GM12878 (cell line): ENCODE results near the gene GM2A. TPM values are rescaled to one million over a fixed set of nuclear protein-coding genes. Genes with fewer than 3 reads are reported as not detected.
A peak's percentile ranks its signal among the peaks of the same experiment; 100 is the strongest.

ENCODE experiments used
- BCL3 ChIP-seq: IDR thresholded peaks from 2 replicates; pipeline ENCODE4 v1.6.1; 2011; ENCODE audit warnings: borderline replicate concordance, low read depth, mild to moderate bottlenecking, moderate library complexity, low read length; ENCODE audit not compliant: insufficient read depth, poor library complexity, severe bottlenecking
- E4F1 ChIP-seq: fragments of 450-650 bp; IDR thresholded peaks from 2 replicates; pipeline ENCODE4 v1.6.1; 2018; ENCODE audit warnings: borderline replicate concordance, mild to moderate bottlenecking; ENCODE audit not compliant: partially characterized antibody
- ESRRA ChIP-seq: IDR thresholded peaks from 2 replicates; pipeline ENCODE4 v1.6.1; 2012; ENCODE audit warnings: mild to moderate bottlenecking, low read length, improper control_type of control experiment
- NR2F1 ChIP-seq: fragments of 450-650 bp; conservative IDR thresholded peaks from 2 replicates; pipeline ENCODE4 v1.6.1; 2017; ENCODE audit warnings: mild to moderate bottlenecking
- PBX3 ChIP-seq: IDR thresholded peaks from 2 replicates; pipeline ENCODE4 v1.6.1; 2011; ENCODE audit warnings: mild to moderate bottlenecking, low read depth, low read length, moderate library complexity; ENCODE audit not compliant: insufficient replicate concordance
- PML ChIP-seq: IDR thresholded peaks from 2 replicates; pipeline ENCODE4 v1.6.1; 2012; ENCODE audit warnings: low read length, inconsistent platforms
- POLR2A ChIP-seq: IDR thresholded peaks from 2 replicates; pipeline ENCODE4 v1.6.1; 2011; ENCODE audit warnings: low read depth, mild to moderate bottlenecking, low read length
- RELB ChIP-seq: fragments of 450-650 bp; IDR thresholded peaks from 2 replicates; pipeline ENCODE4 v1.6.1; 2017; ENCODE audit warnings: low read depth, mild to moderate bottlenecking, moderate library complexity
- RFX5 ChIP-seq: IDR thresholded peaks from 2 replicates; pipeline ENCODE4 v1.6.1; 2011; ENCODE audit warnings: low read depth, low read length, improper control_type of control experiment
- SMAD5 ChIP-seq: IDR thresholded peaks from 2 replicates; pipeline ENCODE4 v1.6.1; 2016; ENCODE audit warnings: antibody characterized with exemption, low read depth
- SMC3 ChIP-seq: IDR thresholded peaks from 2 replicates; pipeline ENCODE4 v1.6.1; 2011; ENCODE audit warnings: low read length, improper control_type of control experiment, borderline replicate concordance
- SPI1 ChIP-seq: IDR thresholded peaks from 2 replicates; pipeline ENCODE4 v1.6.1; 2011; ENCODE audit warnings: low read depth, mild to moderate bottlenecking, low read length, moderate library complexity, borderline replicate concordance; ENCODE audit not compliant: insufficient read depth
- SREBF1 ChIP-seq: IDR thresholded peaks from 2 replicates; pipeline ENCODE4 v1.6.1; 2012; ENCODE audit warnings: mild to moderate bottlenecking, low read length
- USF1 ChIP-seq: IDR thresholded peaks from 2 replicates; pipeline ENCODE4 v1.6.1; 2011; ENCODE audit warnings: borderline replicate concordance, low read depth, mild to moderate bottlenecking, moderate library complexity, mixed read lengths, low read length; ENCODE audit not compliant: insufficient read depth; ENCODE audit errors: extremely low read length
- ZBED1 ChIP-seq: IDR thresholded peaks from 2 replicates; pipeline ENCODE4 v1.6.1; 2016; ENCODE audit warnings: borderline replicate concordance
- ZNF687 ChIP-seq: fragments of 450-650 bp; IDR thresholded peaks from 2 replicates; pipeline ENCODE4 v1.6.1; 2017; ENCODE audit warnings: mild to moderate bottlenecking, moderate library complexity
- polyA plus RNA-seq, 11 experiments: library from polyadenylated mRNA; depleted of rRNA in 4 of 11; unstranded in 6 of 11; stranded (reverse) in 5 of 11; fragments of >200 nt; fragmentation: Nextera tagmentation in 4 of 11; fragmentation: Illumina TruSeq in 1 of 11; extraction: Ambion mirVana in 4 of 11; extraction: Trizol in 1 of 11; gene quantifications; 1 replicate in 1 of 11; 2 replicates in 10 of 11; pipeline versions ENCODE4 v1.2.1 to v1.2.3, GENCODE V29; 2011 to 2016; ENCODE audit warnings: inconsistent platforms in 2 of 11, missing spikeins in 2 of 11, low read depth in 1 of 11
- total RNA-seq, 4 experiments: library from RNA; depleted of rRNA in 3 of 4; stranded (reverse); fragments of >200 nt in 3 of 4; fragmentation: Illumina TruSeq in 1 of 4; extraction: Trizol in 1 of 4; gene quantifications; 2 replicates each; pipeline versions ENCODE4 v1.2.1 to v1.2.3, GENCODE V29; 2013 to 2021

GM2A gene
- total and polyA plus RNA-seq, 10 of the 15 experiments (the other 5 are each of a cell fraction or from before 2014, with no cell fraction given), result 33.6 to 106 (median 68.2) TPM

- TF ChIP-seq ZBED1 (no peak), ESRRA (no peak), PBX3 (no peak), RELB (0 out of 2 replicates have a peak, but pooled peaks have one; percentile 27), SMAD5 (peak; percentile 76; the same call in 1 of the 2 replicates), SPI1 (peak; percentile 67; the same call in 1 of the 2 replicates), SREBF1 (no peak), POLR2A (peak; percentile 94), SMC3 (no peak), USF1 (peak; percentile 26), BCL3 (no peak), NR2F1 (no peak), E4F1 (peak; percentile 11), RFX5 (0 out of 2 replicates have a peak, but pooled peaks have one; percentile 76), PML (peak; percentile 73), ZNF687 (peak; percentile 12; the same call in 1 of the 2 replicates)
Measured at GRCh38 chr5:151252762-151253604, at the start of gene GM2A (continued).
